NT2/D1 (cell line): ENCODE data around the gene FAM72B.
"Not testable (repeated sequence)": the region's sequence is repeated elsewhere in the genome, so short reads cannot be mapped to it uniquely, and the experiment has no call there.

Source experiments
- SUZ12 ChIP-seq: IDR thresholded peaks from 2 replicates; pipeline ENCODE4 v1.6.1; 2011; ENCODE audit not compliant: insufficient read length, insufficient read depth; ENCODE audit errors: extremely low read depth
- YY1 ChIP-seq: IDR thresholded peaks from 2 replicates; pipeline ENCODE4 v1.6.1; 2011; ENCODE audit not compliant: insufficient read length, insufficient read depth
- ZNF274 ChIP-seq: IDR thresholded peaks from 2 replicates; pipeline ENCODE4 v1.6.1; 2011; ENCODE audit warnings: mild to moderate bottlenecking, low read depth, low read length

DNA sequence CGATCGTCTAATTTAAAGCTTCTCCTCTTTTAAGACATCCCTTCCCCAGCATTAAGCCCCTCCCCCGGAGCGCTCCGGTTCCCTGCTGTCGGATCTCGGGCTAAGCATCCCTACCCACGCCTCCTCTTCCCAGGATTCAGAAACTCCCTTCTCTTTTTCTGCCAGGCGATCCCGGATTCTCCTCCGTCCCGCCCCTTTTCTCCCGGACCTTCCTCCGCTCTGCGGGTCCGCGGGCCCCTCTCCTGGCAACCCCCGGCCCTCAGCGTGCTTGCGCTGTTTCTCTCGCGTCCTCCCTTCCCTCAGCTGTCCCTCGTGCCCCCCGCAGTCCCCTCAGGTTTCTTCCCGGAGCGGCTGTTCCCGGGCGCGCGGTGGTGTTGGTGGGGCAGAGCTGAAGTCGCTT is 273 bp downstream of the FAM72B start:
- TF ChIP-seq YY1, ZNF274, SUZ12: not testable (repeated sequence)
